HL-60 (cell line): ENCODE measurements around the gene TRIM32.

Experiments used
- DNase-seq, 2 experiments: peaks; one replicate each; pipeline ENCODE4 v3.0.0-alpha.2; 2010 to 2020; ENCODE audit warnings: low read depth in 1 of 2, low spot score in 1 of 2
- H3K27ac ChIP-seq: fragments of 250-450 bp; sonication (Bioruptor Pico); replicated peaks from 2 replicates; pipeline ENCODE4 v1.5.1; 2020; ENCODE audit warnings: mild to moderate bottlenecking, moderate library complexity
- H3K27me3 ChIP-seq: fragments of 250-450 bp; sonication (Bioruptor Pico); 2 replicates; pipeline ENCODE4 v1.5.1; 2021; ENCODE audit warnings: mild to moderate bottlenecking, moderate library complexity; ENCODE audit not compliant: insufficient read depth, poor library complexity, severe bottlenecking
- H3K4me3 ChIP-seq: replicated peaks from 2 replicates; pipeline ENCODE4 v1.5.1; 2011; ENCODE audit warnings: mild to moderate bottlenecking, control low read depth, low read length; ENCODE audit not compliant: insufficient read depth
- CTCF ChIP-seq: IDR thresholded peaks from one replicate; pipeline ENCODE4 v1.5.1; 2011; ENCODE audit warnings: low read length, control low read depth, inconsistent platforms; ENCODE audit not compliant: insufficient read depth
- GABPA ChIP-seq: IDR thresholded peaks from 2 replicates; pipeline ENCODE4 v1.6.1; 2012; ENCODE audit warnings: low read depth
- POLR2AphosphoS5 ChIP-seq: IDR thresholded peaks from 2 replicates; pipeline ENCODE4 v1.6.1; 2012; ENCODE audit warnings: low read depth
- REST ChIP-seq: IDR thresholded peaks from 2 replicates; pipeline ENCODE4 v1.6.1; 2012; ENCODE audit warnings: low read depth; ENCODE audit not compliant: insufficient replicate concordance
- SPI1 ChIP-seq: IDR thresholded peaks from 2 replicates; pipeline ENCODE4 v1.6.1; 2012; ENCODE audit warnings: low read depth, mild to moderate bottlenecking, borderline replicate concordance

TRIM32 gene

DNA sequence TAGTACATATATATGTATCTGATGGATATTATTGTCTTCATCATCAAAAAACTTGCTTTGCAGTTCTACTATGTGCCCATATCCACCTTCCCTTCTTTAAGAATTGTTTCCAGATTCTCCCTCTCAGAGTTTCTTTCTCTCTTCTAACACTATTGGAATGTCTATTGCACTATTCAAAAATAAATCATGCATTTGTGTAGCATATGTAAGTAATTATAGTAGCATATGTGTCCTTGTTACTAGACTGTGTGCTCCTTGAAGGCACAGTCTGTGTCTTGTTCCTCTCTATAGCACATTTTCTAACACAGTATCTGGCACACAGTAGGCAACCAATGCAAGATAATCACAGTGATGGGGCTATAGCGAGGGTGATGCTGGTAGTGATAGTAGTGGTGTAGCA, 43.4 kb upstream of the TRIM32 start:
- Histone ChIP-seq H3K27ac (no peak overlapping the region), H3K4me3 (no peak overlapping the region), H3K27me3 (no peaks in the 10 kb centered on the region)
- no peak for DNase-seq
- TF ChIP-seq CTCF (no peak), GABPA (no peak), SPI1 (no peak), POLR2AphosphoS5 (no peak), REST (no peak)

- no peak for TF ChIP-seq POLR2AphosphoS5
- TF ChIP-seq SPI1 = no peak
- no peak for TF ChIP-seq GABPA
- TF ChIP-seq CTCF = no peak
- no peak for TF ChIP-seq REST
- no peak for DNase-seq
- Histone ChIP-seq H3K27me3 (no peaks in the 10 kb centered on the region), H3K27ac (no peak overlapping the region), H3K4me3 (no peak overlapping the region)
These were observed 42.9 kb upstream of the TRIM32 start for GRCh38 chr9:116644091-116644688.

- TF ChIP-seq REST (no peak), GABPA (no peak), SPI1 (no peak), POLR2AphosphoS5 (no peak), CTCF (peak; percentile 24)
- Histone ChIP-seq H3K4me3 (no peak overlapping the region), H3K27ac (no peak overlapping the region), H3K27me3 (no peaks in the 10 kb centered on the region)
- no peak for DNase-seq
These were observed 40.2 kb upstream of the TRIM32 start for GRCh38 chr9:116646661-116647514.
